GM18873 (cell line): Measurements from ENCODE around the gene CGNL1.

Experiments
- ATAC-seq: cut with Tn5 transposase; IDR thresholded peaks from one replicate; pipeline ENCODE4 v1.9.1; 2021; ENCODE audit warnings: mild to moderate bottlenecking, moderate library complexity, moderate number of reproducible peaks; ENCODE audit not compliant: unreplicated experiment, low FRiP score

Gene CGNL1

DNA sequence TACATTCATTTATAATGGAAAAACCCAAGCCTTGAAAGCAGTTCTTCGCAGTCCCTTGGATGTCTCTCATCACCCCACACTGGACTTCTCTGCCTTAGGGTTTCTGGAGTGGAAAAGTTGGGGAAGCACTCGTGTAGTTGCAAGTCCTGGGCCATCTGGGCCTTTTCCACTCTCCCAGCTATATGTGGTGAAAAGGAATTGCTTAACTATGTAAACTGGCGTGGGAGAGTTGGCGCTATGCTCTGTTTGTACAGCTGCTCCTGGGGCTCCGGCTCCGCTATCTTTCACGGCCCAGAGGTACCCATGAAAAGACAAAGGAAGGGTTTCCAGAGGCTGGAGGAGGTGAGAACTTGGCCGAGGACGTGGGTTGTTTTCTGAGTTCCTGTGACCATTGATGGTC, 134.3 kb downstream of the CGNL1 start:
- no peak for ATAC-seq

GRCh38 chr15:57516327-57517029, 140.2 kb downstream of the CGNL1 start:
- no peak for ATAC-seq

GRCh38 chr15:57517030-57517671, 140.8 kb downstream of the CGNL1 start:
- ATAC-seq: no peak

GRCh38 chr15:57518779-57519405, 142.6 kb downstream of the CGNL1 start:
- ATAC-seq: no peak

GRCh38 chr15:57519806-57520205, 143.5 kb downstream of the CGNL1 start:
- ATAC-seq: no peak

GRCh38 chr15:57521503-57521902, 145.2 kb downstream of the CGNL1 start:
- no peak for ATAC-seq

DNA sequence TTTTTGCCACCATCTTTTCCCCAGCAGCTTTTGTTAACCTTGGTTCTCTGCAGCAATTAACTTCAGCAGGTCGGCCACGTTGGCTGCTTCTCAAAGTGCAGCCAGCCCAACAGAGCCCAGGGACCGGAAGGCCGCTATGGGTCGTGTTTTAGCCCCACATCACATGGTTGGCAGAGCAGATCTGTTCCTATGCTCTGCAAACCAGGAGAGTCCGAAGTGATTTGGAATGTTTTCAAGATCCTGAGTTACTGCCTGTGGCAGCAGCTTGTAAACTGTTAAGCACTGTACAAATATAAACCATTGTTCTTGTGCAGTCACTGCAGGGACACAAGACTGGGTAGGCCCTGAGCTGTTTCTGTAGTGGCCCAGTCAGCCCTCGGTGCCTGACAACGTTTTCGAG, 145.8 kb downstream of the CGNL1 start:
- no peak for ATAC-seq

DNA sequence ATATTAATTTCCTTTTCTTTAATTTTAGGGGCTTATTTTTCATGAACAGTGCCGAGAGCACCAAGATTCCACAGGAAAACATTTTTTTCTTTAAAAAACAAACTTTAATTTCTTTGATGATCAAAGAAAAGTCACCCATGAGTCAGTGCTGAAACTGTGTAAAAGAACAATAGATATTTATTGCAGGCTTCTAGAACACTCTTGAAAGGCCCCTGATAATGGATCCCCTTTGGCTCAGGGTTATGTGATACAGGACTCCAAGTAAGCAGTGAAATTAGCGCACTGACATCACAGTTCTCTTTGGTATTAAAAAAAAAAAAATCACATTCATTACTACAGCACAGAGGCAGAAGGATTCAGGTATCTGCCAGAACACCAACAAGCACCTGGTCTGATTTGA, 149.3 kb downstream of the CGNL1 start:
- ATAC-seq: no peak

GRCh38 chr15:57526076-57526475, 149.8 kb downstream of the CGNL1 start:
- ATAC-seq: no peak

DNA sequence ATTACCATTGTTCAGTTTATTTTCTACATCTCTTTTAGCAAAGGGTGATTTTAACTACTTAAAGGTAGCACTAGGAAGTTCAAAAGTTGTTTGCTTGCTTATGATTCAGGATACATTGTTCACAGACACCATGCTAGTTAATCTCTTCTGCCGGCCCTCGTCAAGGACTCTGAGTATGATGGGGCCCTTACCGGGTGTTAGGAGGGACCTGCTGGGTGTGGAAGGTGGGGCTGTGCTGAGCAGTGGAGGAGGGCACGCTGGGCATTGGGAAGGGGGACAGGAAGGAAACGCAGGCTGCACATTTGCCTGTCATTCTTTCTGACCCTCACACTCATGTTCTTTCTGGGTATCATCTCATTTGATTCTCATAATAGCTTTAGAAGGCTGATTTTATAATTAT, 150.3 kb downstream of the CGNL1 start:
- no peak for ATAC-seq

DNA sequence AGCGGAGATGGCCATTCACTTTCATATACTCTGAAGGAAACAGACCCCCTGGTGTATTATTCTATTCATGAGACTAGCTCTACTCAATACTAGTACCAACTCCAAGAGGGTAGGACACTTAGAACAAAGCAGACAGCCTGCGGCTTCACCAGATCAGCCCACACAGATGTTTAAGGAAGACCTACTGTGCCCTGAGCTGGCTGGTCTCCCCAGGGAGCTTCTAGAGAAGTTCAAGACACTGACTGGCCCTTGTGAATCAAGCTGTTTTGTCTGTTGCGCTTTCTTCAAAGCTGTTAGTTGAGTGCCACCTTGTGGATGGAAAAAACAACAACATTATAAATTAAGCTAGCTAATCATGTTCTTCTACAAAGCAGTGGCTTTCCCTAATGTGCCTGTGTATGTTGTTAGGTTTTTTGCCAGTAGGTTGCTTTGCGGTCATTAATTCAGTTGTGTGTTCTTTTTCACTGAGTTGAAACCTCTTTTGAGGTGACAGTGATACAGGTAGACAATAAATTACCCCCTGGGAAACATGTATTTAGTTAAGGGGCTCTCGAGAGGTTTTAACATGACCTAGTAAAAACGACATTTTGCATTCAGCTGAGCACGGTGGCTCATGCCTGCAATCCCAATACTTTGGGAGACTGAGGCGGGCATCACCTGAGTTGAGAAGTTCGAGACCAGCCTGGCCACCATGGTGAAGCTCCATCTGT, 151.2 kb downstream of the CGNL1 start:
- ATAC-seq: peak; percentile 63

- ATAC-seq: no peak
Measured at GRCh38 chr15:57528940-57529565, 152.7 kb downstream of the CGNL1 start.

GRCh38 chr15:57529748-57530147, 153.4 kb downstream of the CGNL1 start:
- ATAC-seq: no peak

GRCh38 chr15:57532731-57533447, 156.6 kb downstream of the CGNL1 start:
- ATAC-seq: no peak

GRCh38 chr15:57533448-57533799, 157.1 kb downstream of the CGNL1 start:
- no peak for ATAC-seq

DNA sequence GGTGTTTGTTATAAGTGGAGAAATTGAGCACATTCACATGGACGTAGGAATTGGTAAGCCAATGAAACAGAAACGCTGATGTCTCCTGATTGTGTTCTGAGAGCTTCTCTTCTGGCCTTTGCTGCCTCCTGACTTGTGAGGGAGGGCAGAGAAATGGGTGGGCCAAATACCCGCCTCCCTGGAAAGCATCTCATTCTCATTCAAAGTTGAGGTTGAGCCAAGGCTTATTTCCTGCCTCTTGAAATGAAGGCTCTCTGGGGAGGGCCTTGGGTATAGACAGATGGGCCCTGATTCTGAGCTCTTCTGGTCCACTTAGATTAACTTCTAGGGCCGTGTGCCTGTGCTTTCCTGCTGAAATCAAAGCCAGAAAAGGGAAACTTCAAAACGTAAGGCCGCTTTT, 158.0 kb downstream of the CGNL1 start:
- ATAC-seq: no peak

DNA sequence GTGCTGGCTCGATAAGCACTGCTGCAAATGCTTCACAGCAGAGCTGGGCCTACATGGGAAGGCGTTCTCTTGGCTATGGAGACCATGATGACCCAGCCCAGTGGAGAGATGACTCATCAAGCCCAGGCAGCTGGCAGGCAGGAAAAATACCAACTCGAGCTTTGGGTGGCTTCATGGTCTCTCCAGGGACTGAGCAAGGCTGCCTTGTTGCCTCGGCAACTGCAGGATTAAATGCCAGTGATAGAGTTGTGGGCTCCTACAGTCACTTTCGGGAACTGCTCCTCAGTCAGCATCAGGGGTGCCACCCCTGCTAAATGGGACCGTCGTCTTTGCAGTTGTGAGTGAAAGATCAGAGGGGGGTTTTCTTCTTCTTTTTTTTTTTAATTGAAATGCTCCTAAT, 160.8 kb downstream of the CGNL1 start:
- ATAC-seq: no peak

DNA sequence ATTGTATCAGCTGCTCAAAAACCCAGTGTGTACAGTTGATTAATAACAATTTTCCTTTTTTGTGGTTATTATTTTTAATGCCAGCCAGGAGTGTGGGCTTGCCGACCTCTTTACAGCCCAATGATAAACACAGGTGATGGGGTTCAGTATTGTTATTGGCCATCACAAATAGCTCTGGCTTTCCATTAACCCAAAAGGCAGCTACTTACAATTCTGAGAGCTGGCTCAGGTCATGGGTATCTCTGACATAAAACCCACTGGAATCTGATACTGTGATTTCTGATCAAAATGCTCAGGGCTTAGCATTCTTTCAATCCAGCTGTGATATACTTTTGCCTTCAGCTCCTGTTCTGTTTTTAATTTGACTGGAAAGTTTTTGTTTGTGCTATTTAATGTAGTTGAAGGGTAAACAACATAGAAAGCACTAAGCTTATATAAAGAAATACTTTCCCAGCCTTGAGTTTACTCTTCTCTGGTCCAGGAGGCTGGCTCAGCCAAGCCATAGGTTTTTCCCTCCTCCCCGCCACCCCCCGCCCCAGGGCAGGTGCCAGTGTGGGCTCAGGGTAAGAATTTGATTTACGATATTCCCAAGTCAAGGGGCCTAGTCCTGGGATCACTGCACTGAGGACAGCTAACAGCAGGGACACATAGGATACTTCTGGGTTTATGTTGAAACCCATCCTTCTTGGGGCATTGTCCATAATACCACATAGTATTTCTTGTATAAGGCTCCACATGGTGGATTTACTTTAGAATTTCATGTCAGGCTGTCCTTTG, 161.4 kb downstream of the CGNL1 start:
- ATAC-seq: no peak

DNA sequence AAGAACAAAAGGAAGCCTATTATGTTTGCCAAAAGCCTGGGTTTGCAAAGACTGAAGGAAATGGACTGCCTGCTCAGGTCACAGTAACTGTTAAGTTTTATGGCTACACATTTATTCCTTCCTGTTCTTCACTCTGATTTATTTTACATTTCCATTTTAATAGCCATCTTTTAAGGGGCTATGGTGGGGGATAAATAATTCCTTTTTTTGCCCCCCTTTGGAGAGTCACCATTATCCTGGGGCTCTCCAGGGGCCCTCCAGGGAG, 161.9 kb downstream of the CGNL1 start:
- no peak for ATAC-seq

DNA sequence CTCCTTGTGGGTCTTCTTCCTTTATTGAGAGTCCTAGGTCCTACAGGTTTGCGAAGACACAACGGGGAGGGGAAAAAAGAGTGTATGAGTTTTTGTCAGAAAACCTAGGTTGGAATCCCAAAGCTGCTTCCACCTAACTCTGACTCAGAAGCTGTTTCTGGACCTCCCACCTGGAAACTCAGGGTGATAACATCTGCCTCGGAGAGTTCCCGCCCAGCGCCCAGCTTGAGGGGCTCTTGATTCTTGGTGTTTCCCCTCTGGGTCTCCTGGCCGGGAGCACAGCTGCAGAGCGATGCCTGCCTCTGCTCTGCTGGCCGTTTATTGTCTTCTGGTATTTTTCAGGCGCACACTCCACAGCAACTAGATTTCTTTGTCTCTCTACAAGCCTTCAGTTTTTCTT, 162.5 kb downstream of the CGNL1 start:
- no peak for ATAC-seq
